GM18870 (cell line): Measurements from ENCODE around the gene CHCHD3.
"Not testable (repeated sequence)": the region's sequence is repeated elsewhere in the genome, so short reads cannot be mapped to it uniquely, and the experiment has no call there.

Experiments
- ATAC-seq: cut with Tn5 transposase; IDR thresholded peaks from one replicate; pipeline ENCODE4 v1.9.1; 2021; ENCODE audit warnings: moderate library complexity; ENCODE audit not compliant: unreplicated experiment

CHCHD3 gene

GRCh38 chr7:132964876-132965275, 117.0 kb downstream of the CHCHD3 start:
- no peak for ATAC-seq

- no peak for ATAC-seq
Observed at GRCh38 chr7:132959891-132960290, 122.0 kb downstream of the CHCHD3 start.

DNA sequence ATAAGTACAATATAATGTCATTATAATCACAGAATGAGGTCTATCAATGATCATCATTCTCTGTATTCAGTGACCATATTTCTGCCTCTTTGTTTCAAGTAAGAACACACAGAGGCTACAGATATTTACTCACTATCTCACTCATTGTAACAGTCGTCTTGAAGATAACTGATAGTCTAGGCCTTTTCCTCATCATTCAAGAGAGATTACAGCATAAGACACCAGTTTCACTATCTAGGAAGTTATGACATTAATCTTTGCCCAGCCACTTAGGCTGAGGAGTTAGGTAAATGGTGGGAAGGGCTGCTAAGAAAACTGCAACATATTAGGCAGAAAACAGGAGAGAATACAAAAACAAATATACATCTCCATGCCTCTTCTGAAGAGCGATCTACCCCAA, 125.3 kb downstream of the CHCHD3 start:
- no peak for ATAC-seq

DNA sequence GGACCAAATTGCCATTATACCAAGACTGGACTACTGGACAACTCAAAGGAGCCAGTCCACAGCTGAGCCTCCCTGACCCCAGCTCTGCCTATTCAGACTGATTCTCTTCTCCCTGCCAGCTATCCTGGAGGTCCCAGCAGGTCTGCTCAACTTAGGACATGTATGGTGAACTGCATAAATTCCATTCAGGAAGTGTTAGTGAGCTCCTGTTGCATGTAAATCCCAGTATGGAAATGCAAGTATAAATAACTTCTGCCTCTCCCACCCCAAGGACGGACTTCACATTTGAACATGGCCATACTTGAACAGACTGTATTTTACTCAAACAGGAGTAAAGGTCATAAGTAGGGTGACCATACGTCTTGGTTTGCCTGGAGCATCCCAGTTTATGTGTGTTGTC, 128.4 kb downstream of the CHCHD3 start:
- no peak for ATAC-seq

- no peak for ATAC-seq
Observed at GRCh38 chr7:132950725-132951124, 131.2 kb downstream of the CHCHD3 start.

GRCh38 chr7:132947011-132947410, 134.9 kb downstream of the CHCHD3 start:
- ATAC-seq, result no peak

- no peak for ATAC-seq
Observed at GRCh38 chr7:132944774-132945173, 137.1 kb downstream of the CHCHD3 start.

DNA sequence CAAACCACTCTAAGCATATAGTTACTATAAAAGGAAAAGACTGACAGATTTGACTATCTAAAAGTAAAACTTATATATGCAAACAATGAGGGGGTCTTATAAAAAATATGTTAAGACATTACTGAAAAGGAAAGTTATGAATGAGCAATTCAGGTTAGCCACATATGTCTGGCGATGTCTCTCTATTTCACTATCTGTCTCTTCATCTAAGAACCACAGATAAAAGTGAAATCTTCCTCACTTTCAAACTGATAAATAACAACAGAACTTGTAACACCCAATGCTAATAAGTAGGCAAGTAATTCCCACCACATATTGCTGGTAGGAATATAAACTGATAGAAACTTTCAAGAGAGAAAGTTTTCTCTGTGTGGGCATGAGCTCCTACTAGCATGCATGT, 138.2 kb downstream of the CHCHD3 start:
- ATAC-seq, result no peak

DNA sequence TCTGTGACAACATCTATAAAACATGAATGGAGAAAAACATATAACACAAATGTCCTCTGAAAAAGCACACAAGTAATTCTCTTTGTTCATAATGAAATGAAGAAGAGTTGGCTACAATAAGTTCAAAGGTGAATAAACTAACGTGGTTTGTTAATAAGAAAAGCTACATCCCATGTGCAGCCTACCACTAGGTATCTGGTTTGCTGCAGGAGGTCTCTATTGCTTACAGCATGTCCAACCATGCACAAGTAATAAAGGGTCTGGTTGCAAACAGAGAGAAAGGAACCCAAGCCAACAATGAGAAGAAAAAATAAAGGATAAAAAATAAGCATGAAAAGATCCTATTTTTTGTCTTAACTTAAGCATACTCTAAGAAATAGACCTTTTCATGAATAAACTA, 139.2 kb downstream of the CHCHD3 start:
- no peak for ATAC-seq

GRCh38 chr7:132941905-132942304, 140.0 kb downstream of the CHCHD3 start:
- ATAC-seq, result no peak

DNA sequence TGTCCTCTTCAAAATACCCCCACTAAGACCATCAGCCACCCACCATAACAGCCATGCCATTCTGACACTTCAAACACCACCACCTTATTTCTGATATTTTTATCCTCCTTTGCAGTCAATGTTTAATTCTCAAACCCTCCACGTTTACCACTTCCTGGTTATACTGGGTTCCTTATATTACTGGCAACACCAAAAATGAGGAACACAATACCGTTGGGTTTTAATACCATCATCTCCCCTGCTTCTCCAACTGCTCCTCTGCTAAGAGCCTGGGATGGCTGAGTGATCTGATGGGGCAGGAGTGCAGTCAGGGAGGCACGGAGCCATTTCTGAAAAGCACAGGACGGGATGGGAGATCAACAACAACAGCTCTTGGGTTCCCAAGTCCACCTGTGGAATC, 140.5 kb downstream of the CHCHD3 start:
- no peak for ATAC-seq

DNA sequence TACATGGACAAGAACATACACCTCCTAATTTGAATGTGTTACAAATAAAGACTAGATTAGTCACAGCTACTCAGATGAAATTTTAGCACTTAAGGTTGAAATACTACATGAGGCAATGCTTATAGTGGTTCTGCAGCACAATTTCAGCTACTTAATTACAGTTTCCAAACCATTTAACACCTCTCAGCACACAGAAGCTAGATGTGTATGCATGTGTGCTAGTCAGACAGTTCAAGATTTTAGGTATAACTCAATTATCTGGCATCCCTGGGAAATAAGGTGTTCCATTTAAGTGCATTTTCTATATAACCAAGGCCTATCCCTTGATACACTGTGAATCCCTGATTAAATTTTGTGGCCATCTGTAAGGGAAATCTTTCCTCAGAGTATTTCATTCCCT, 141.8 kb downstream of the CHCHD3 start:
- ATAC-seq, result no peak

DNA sequence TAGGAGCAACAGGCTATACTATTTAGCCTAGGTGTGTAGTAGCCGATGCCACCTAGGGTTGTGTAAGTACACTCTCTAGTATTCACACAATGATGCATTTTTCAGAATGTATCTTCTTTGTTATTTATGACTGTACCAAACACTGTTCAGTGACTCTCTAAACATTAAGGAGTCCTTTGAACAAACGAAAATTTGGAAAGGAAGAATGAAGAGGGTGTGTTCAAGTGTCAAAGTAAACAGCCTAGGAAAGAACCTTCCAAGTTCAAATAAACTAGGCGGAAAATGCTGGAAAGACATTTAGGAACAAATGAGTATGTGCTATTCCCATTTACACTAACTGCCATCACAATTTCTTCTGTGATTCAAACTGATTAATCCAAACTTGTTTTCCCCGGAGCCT, 142.4 kb downstream of the CHCHD3 start:
- no peak for ATAC-seq

DNA sequence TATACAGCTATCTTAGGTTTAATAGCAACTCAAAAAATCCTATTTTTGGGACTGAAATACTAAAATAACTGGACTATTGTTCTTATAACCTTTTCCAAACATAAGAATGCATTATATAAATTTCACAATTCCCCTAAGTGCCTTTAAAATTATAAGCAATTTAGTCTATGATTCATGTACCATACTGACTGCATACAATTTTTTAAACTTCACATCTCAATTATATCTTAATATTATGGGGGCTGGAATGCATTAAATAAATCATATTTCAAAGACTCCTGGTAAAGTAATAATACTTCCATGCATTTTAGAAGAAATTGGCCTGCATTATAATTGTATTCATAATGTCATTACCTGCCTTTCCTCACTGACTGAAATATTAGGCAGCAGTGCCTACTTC, 144.6 kb downstream of the CHCHD3 start:
- ATAC-seq, result no peak

- ATAC-seq, result no peak
Observed at GRCh38 chr7:132935608-132936007, 146.3 kb downstream of the CHCHD3 start.

DNA sequence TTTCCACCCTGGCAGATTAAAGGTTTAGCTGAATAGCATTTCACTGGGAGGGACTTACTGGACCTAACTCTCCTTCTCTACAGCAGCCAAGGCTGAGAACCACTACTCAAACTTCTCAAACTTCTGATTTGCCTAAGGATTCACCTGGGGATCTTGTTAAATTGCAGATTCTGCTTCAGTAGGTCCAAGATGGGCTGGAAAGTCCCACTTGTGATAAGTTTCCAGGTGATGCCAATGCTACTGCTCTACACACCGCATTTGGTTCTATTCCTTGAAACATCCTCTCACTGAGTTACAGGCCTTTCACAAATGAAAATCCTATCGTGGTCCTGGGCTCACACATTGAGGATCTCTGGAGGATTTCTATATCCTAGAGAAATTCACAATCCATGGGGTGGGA, 147.9 kb downstream of the CHCHD3 start:
- ATAC-seq, result no peak

GRCh38 chr7:132933072-132933458, 148.8 kb downstream of the CHCHD3 start:
- no peak for ATAC-seq

DNA sequence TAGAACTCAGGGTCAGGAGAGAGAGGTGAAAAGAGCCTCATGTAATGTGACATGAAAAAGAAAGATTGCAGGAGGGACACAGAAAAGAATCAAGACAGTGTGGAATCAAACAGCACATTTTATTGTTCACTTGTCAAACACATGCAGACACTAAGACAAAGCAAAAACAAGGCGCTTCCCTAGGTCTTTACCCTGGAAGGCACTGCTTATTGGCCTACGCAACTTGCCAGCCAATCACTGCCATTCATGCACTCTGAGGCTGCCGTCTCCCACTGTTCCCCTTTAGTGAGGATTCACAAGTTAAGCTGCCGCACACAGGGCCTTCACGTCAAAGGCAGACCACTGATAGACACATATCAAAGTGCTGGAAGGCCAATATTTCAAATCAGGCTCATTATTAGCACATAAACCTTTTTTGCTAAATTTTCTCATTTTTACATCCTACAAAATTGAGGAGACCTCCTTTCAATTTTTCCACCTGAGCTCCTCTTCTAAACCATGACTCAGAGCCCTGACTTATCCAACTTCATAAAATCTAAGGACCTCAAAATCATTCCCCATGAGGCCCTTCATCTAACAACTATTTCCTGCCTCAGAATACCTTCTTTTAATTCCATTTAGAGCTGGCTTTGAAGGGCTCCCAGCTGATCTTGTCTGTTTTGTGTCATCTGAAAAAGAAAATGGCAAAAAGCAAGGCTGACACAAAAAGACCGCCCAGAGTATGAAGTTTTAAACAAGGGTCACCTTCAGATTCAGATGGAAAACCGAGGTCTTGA, 149.4 kb downstream of the CHCHD3 start:
- no peak for ATAC-seq

DNA sequence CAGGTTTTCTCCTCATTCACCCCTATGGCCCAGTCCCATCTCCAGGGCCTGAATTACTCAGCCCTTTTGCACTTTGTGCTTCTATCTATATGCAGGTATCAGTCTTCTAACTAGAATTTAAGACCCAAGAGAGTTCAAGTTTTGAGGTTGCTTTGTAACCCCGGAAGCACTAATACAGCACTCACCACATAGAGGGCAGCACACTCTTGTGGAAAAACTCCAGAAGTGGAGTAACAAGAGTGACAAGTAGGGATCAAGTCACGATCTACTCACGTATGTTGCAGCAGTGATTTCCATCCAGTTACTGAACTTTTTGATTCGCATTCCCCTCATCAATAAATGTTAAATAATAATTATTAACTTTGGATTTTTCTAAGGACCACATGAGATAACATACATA, 151.0 kb downstream of the CHCHD3 start:
- no peak for ATAC-seq

DNA sequence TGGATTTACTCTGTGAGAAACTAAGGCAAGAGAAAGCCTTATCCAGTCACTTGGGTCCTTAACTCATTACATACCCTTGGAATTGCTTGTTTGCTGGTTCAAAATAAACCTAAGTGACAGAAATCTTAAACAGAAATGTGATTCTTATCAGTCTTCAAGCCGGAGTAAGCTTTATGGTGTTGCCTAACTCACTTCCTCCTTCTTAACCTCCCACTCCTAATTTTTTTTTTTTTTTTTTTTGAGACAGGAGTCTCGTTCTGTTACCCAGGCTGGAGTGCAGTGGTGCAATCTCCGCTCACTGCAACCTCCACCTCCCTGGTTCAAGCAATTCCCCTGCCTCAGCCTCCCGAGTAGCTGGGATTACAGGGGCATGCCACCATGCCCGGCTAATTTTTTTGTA, 151.9 kb downstream of the CHCHD3 start:
- ATAC-seq, result not testable (repeated sequence)

DNA sequence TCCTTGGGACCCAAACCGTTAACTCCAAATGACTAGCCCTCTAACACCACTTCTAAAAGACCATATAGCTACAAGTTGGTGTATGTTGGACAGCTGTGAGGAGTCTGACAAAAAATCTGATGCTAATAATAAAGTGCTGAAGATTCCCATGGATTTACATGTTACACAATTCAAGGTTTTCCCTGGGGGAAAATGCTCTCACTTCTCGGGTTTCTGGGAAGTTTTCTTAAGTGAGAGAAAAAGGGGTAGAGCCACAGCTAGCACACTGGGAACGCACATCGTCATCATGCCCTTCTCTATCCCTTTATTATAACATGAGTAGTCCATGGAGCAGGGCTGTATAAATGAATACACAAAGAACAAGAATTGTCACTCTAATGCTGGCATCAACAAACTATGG, 162.1 kb downstream of the CHCHD3 start:
- no peak for ATAC-seq

- no peak for ATAC-seq
Observed at GRCh38 chr7:132915647-132916046, 166.2 kb downstream of the CHCHD3 start.

- ATAC-seq, result no peak
Observed at GRCh38 chr7:132910657-132911056, 171.2 kb downstream of the CHCHD3 start.
